HUDEP-2 (cell line): ENCODE data around the gene POLR2C.

ENCODE experiments used
- DNase-seq, 76 experiments: peaks; one replicate each; lab custom pipeline; 2025; ENCODE audit not compliant: unreplicated experiment in 76 of 76; lab: John Stamatoyannopoulos, UW

The POLR2C gene

DNA sequence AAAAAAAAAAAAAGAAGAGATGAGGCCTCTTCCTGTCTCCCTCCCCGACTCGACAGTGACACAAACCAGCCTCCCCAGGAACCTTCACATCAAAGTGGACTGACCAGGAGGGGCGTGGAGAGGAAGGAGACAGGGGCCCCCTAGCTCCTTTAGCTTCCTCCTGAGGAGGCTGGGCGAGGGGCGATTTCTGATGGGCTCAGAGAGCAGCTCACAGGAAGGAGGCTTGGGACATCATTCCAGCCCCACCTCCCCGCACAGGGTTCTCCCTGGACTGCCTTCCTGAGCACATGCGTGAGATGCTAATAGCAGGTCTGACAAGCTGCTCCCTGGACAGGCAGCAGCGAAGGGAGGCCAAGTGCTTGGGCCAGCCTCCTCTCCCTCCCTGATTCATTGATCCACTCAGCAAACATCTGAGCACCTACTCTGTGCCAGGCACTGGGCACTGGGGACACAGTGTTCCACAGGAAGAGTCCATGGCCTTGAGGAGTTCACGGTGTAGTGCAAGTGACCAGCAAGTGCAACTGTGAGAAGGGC is 38.2 kb downstream of the POLR2C start:
- no peak for DNase-seq

DNA sequence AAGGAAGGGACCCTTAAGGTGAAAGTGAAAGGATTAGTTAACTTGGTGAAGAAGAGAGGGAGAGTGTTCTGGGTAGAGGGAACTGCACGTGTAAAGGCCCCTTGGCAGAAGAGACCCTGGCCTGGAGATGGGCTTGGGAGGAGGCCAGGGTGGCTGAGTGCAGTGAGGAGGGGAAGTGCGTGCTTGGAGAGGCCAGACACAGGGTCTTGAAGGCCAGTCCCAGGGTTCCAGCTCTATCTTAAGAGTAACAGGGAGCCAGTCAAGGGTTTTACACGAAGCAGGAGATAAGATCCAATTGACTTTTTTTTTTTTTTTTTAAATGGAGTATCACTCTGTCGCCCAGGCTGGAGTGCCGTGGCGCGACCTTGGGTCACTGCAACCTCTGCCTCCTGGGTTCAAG is 39.0 kb downstream of the POLR2C start:
- no peak for DNase-seq

DNA sequence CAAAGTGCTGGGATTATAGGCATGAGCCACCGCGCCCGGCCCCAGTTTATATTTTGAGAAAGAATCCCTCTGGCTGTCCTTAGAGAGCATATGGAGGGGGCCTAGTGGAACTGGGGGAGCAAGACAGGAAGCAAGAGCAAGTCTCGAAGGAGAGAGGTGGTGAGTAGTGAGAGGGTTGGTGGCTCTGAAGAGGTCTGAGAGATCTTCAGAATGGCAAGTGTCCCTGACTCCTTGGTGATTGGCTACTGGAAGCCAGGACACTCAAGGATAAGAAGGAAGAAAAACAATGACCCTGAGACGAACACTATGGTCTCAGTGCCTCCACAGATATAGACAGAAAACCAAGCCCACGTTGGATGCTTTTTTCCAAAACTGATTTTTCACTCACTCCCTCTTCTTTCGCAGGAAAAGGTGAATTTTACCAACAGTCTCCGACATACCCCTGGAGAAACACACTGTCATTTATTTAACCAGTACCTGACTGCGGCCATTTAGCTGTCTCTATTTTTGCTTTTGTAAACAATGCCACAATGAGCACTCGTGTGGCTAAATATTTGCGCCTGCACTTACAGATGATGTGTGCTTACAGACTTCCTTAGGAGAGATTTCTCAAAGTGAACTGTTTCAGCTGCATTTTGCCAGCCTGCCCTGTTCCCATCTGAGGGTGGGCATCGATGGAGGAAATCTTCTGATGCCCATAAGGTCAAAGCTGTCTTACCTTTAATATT is 39.7 kb downstream of the POLR2C start:
- DNase-seq, result no peak

GRCh38 chr16:57503366-57503765 is 40.9 kb downstream of the POLR2C start:
- DNase-seq, result peak in 46 of 76 experiments; percentile 4 to 74 (median 32)

DNA sequence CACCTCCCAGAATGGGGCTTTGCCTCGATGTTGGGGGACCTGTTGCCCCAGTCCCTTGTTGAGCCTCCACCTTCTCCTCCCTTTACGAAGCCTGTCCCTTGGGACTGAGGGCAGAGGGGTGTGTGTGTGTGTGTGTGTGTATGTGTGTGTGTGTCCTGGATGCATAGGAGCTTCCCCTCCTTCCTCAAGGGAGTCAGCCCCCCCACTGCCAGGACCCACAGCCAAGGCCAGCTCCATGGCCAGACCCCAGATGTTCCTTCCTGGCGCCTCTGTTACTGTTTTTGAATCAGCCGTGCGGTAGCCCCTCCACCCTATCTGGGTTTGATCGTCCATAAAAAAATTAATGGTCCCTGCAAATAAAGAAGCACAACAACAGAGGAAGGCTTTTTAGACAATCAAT is 41.5 kb downstream of the POLR2C start:
- DNase-seq, result no peak

DNA sequence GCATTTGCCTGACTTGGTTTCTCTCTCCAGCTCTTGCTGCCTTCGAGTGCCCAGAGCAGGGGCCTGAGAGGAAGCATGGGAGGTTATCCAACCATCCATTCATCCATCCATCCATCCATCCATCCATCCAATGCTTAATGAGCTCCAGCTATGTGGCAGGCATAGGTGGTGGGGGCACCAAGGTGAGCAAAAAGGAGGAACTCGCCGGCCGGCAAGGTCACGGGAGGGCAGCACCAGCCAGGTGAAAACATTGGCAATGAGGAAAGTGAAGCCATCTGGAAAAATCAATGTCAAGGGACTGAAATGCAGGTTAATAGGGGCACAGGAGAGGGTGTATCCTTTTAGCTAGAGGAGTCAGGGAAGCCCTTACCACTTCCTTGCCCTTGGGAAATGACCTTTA is 42.0 kb downstream of the POLR2C start:
- no peak for DNase-seq

GRCh38 chr16:57505169-57505568 is 42.7 kb downstream of the POLR2C start:
- no peak for DNase-seq

DNA sequence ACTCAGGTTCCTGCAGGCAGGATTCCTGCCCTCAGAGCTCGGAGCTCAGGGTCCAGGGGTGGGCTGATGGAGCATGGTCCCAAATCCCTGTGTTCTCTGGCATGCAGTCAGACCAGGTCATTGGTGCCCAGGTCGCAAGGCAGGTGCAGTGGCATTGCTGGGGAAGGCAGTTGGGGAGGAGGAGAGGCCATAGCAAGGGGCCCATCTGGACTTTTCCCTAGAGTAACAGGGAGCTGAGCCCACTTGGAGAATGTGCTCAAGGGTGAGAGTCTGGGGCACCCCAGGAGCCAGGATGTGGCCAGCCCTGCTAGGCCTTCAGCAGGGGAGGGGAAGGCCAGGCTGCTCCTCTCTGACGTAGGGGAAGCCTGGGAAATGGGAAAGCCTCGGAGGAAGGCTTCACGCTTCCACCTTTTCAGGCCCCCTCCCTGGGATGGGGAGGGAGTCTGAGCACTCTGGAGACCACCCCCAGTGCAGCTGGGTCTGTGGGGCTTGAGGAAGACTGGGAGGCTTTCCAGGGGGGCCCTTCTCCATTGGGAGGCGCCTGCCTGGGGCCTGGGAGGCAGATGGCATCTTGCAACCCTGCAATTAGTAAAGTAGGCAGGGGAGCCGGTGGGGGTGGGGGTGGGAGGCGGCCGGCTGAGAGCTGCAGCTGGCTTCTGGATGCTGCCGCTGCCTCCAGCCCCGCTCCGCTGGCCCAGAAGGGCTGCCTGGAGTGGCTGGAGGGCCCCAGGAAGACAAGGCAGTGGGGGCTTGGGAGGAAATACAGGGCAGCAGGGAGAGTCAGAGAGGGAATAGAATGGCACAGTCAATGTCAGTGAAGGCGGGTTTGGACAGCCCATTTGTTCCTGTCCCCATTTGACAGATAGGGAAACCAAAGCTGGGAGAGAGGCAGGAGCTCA is 44.9 kb downstream of the POLR2C start:
- no peak for DNase-seq

GRCh38 chr16:57508035-57508425 is 45.6 kb downstream of the POLR2C start:
- DNase-seq, result no peak

- DNase-seq, result no peak
These were observed 46.9 kb downstream of the POLR2C start for GRCh38 chr16:57509231-57509923.

- DNase-seq, result no peak
These were observed 47.8 kb downstream of the POLR2C start for GRCh38 chr16:57510016-57510871.

DNA sequence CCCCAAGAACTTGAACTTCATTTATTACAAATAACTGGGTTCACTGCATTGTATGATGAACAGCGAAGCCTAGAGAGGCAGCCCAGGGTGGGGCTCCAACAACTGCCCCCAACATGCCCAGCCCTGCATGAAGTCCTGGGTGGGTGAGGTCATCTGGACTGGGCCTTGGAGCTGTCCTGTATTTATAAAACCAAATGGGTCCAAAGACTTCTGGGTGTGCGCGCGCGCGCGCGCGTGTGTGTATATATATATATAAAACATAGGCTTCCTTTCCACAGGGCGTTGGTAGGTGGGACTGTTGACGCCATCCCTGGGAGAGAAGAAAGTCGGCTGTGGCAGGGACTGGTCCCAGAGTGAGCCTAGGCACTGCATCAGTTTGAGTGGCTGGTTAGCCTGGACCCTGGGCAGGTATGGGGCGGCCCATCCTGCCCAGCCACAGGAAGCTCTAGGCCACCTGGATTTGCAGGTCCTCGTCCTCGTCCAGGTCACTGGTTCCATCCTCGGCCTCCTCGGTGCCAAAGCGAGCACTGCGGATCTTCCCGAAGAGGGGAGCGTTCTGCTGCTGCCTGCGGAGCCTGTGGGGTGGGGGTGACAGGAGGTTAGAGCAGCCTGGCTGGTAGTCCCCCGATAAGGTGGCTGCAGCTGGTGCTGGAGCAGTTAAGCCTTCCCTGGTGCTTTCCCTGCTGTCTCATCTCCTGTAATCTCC is 50.0 kb downstream of the POLR2C start:
- no peak for DNase-seq

DNA sequence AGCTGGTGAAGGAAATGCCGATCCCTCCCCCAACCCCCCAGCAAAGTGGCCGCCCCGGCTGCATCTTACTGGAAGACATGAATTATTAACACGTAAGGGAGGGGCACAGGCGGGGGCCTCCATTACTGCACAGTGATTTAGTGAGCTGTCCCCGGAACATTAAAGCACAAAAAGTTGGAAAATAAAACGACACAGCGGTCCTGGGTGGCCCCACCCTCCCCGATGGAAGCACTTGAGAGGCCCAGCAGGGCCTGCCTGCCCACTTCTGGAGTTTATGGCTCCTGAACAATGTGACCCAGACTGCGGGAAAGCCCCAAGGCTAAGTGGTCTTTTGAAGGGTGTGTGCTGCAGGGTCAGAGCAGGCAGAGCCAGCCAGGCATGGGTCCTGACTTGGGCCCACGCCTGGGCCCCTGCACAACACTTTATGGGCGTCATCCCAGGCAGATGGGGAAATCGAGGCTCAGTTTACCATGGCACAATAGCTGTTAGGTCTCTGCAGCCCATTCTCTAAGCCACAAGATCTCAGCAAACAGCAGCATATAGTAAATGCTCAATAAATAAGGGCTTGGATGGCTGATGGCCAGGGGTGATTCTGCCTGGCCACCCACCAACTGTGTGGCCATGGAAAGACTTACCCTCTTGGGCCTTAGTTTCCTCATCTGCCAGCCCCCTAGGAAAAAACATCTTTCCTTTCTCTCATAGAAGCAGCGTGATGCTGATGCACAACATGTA is 51.1 kb downstream of the POLR2C start:
- no peak for DNase-seq

DNA sequence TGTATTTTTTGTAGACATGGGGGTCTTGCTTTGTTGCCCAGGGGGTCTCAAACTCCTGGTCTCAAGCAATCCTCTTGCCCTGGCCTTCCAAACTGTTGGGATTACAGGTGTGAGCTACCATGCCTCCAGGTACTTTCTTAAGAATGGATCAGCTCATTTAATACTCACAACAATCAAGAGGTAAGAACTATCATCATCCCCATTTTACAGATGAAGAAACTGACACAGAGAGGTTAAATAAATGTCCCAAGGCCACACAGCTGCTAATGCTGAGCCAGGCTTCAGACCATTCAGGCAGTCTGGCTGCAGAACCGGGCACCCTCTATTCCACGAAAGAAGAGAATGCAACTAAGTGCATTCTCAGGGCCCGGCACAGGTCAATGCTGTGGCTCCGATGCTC is 51.9 kb downstream of the POLR2C start:
- no peak for DNase-seq

- no peak for DNase-seq
These were observed 52.5 kb downstream of the POLR2C start for GRCh38 chr16:57514791-57515600.

GRCh38 chr16:57516176-57516725 is 53.8 kb downstream of the POLR2C start:
- no peak for DNase-seq

- DNase-seq, result no peak
These were observed 54.3 kb downstream of the POLR2C start for GRCh38 chr16:57516773-57517172.
